ENCODE results near the gene UBA1. TPM values are rescaled to one million over a fixed set of nuclear protein-coding genes. Genes with fewer than 3 reads are reported as not detected.
"Not testable (repeated sequence)": the region's sequence is repeated elsewhere in the genome, so short reads cannot be mapped to it uniquely, and the experiment has no call there.

Gene UBA1
- total RNA-seq, 1 donor from 2014 or later: 235 TPM

DNA sequence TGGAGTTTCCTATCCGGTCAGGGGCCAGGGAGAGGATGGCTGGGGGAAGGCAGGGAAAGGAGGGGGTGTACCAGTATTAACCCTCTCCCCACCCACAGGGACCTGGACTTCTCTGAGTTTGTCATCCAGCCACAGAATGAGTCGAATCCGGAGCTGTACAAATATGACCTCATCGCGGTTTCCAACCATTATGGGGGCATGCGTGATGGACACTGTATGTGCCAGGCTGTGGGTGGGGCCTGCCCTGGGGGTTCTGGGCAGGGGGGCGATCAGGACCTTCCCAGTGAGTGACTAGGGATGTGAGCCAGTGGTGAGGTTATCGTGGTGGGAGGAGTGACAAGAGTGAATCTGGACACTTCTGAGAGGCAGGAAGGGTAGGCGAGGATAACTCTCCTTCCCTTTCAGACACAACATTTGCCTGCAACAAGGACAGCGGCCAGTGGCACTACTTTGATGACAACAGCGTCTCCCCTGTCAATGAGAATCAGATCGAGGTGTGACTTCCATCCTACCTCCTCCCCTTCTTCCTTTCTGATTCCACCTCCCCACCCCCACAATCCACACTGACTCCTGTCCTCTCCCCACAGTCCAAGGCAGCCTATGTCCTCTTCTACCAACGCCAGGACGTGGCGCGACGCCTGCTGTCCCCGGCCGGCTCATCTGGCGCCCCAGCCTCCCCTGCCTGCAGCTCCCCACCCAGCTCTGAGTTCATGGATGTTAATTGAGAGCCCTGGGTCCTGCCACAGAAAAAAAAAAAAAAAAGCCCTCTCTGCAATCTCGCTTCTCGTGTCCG, 53.8 kb downstream of the UBA1 start:
- no peak for DNase-seq
- ChIA-PET CTCF (no interaction called here), POLR2A (interaction anchor here (0.7 kb wide), 1 partner anchor 926 kb away, joined by 5 read pairs; no protein-coding TSS in a partner anchor)
- H3K27ac Mint-ChIP-seq: no peak overlapping the region
- peaks cover 46% of the 10 kb centered on the region for H3K36me3 Mint-ChIP-seq (ENCODE audit: low read depth)
- no peaks in the 10 kb centered on the region for H3K27me3 Mint-ChIP-seq
- intact Hi-C loops (cut with micrococcal nuclease): no loop called here
- H3K4me1 Mint-ChIP-seq: no peaks in the 10 kb centered on the region
- TF ChIP-seq, protein P1, sequence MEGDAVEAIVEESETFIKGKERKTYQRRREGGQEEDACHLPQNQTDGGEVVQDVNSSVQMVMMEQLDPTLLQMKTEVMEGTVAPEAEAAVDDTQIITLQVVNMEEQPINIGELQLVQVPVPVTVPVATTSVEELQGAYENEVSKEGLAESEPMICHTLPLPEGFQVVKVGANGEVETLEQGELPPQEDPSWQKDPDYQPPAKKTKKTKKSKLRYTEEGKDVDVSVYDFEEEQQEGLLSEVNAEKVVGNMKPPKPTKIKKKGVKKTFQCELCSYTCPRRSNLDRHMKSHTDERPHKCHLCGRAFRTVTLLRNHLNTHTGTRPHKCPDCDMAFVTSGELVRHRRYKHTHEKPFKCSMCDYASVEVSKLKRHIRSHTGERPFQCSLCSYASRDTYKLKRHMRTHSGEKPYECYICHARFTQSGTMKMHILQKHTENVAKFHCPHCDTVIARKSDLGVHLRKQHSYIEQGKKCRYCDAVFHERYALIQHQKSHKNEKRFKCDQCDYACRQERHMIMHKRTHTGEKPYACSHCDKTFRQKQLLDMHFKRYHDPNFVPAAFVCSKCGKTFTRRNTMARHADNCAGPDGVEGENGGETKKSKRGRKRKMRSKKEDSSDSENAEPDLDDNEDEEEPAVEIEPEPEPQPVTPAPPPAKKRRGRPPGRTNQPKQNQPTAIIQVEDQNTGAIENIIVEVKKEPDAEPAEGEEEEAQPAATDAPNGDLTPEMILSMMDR (IDR thresholded peaks at IDR 0.05): no peak
- H3K9me3 Mint-ChIP-seq: no peaks in the 10 kb centered on the region
- ATAC-seq (ENCODE audit: low read depth): no peak
- H3K4me3 Mint-ChIP-seq: no peak overlapping the region

DNA sequence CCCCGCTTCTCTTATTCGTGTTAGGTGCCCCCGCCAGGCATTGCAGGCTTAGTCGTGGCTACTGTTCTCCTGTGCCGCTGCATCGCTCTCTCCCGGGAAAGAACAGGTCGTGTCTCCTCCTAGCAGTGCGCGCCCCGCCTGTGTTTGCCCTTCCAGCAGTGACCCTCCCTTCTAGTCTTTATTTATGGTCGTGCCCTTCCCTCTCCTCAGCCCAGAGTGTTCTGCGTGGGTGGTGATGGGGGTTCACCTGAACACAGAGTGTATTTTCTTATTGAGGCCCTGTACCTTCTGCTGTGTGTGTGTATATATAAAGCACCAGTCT, 54.3 kb downstream of the UBA1 start:
- POLR2A ChIA-PET: interaction anchor here (0.7 kb wide), 1 partner anchor 926 kb away, joined by 5 read pairs; no protein-coding TSS in a partner anchor

DNA sequence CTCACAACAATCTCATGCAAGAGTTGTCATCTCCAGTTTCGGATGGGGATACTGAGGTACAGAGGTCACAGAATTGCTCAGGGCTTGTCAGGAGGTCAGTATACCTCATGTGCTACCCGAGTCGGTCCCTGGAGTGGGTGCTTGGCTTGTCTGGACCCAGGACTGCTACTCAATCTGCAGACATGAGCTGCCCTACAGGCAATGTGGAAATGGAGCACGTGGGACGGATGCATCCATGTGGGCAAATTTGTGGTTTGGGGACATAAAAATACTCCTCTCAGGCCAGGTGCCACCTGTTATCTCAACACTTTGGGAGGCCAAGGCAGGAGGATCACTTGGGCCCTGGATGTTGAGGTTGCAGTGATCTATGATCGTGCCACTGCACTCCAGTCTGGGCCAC, 54.9 kb downstream of the UBA1 start:
- intact Hi-C loops (cut with micrococcal nuclease): no loop called here
- no peaks in the 10 kb centered on the region for H3K4me1 Mint-ChIP-seq
- H3K4me3 Mint-ChIP-seq: no peak overlapping the region
- no peaks in the 10 kb centered on the region for H3K27me3 Mint-ChIP-seq
- no peak overlapping the region for H3K27ac Mint-ChIP-seq
- H3K9me3 Mint-ChIP-seq: no peaks in the 10 kb centered on the region
- ATAC-seq (ENCODE audit: low read depth): no peak
- H3K36me3 Mint-ChIP-seq (ENCODE audit: low read depth): peaks cover 40% of the 10 kb centered on the region
- DNase-seq: no peak
- TF ChIP-seq, protein P1 (IDR thresholded peaks at IDR 0.05): no peak
- POLR2A ChIA-PET: no interaction called here
- CTCF ChIA-PET: no interaction called here

More for the DNA sequence above, 54.3 kb downstream of the UBA1 start:
- no peaks in the 10 kb centered on the region for H3K9me3 Mint-ChIP-seq
- ATAC-seq (ENCODE audit: low read depth) (no peak), DNase-seq (no peak)
- no peak overlapping the region for H3K4me3 Mint-ChIP-seq
- CTCF ChIA-PET: no interaction called here
- no peaks in the 10 kb centered on the region for H3K4me1 Mint-ChIP-seq
- TF ChIP-seq, protein P1 (IDR thresholded peaks at IDR 0.05): no peak
- intact Hi-C loops (cut with micrococcal nuclease): no loop called here
- no peaks in the 10 kb centered on the region for H3K27me3 Mint-ChIP-seq
- no peak overlapping the region for H3K27ac Mint-ChIP-seq
- peaks cover 42% of the 10 kb centered on the region for H3K36me3 Mint-ChIP-seq (ENCODE audit: low read depth)

DNA sequence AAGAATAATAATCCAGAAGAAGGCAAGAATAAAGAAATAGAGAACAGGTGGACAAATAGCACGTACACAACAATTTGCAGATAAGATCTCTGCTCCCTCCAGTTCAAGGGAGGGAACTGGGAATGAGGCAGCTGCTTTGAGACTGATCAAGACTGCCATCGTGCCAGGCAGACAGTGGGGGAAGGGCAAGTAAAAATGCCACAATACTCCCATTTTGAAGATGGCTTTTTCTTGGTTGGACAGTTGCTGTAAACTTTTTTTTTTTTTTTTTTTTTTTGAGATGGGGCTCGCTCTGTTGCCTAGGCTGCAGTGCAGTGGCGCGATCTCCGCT, 56.4 kb downstream of the UBA1 start:
- peaks cover 27% of the 10 kb centered on the region for H3K36me3 Mint-ChIP-seq (ENCODE audit: low read depth)
- ATAC-seq (ENCODE audit: low read depth) (no peak), DNase-seq (no peak)
- H3K9me3 Mint-ChIP-seq: peaks cover 4% of the 10 kb centered on the region
- ChIA-PET POLR2A (interaction anchor here (0.6 kb wide), 1 partner anchor 379 kb away, joined by 7 read pairs; no protein-coding TSS in a partner anchor), CTCF (no interaction called here)
- H3K27me3 Mint-ChIP-seq: no peaks in the 10 kb centered on the region
- intact Hi-C loops (cut with micrococcal nuclease): no loop called here
- TF ChIP-seq, protein P1 (IDR thresholded peaks at IDR 0.05): no peak
- no peaks in the 10 kb centered on the region for H3K4me1 Mint-ChIP-seq
- no peak overlapping the region for H3K27ac Mint-ChIP-seq
- H3K4me3 Mint-ChIP-seq: no peak overlapping the region

DNA sequence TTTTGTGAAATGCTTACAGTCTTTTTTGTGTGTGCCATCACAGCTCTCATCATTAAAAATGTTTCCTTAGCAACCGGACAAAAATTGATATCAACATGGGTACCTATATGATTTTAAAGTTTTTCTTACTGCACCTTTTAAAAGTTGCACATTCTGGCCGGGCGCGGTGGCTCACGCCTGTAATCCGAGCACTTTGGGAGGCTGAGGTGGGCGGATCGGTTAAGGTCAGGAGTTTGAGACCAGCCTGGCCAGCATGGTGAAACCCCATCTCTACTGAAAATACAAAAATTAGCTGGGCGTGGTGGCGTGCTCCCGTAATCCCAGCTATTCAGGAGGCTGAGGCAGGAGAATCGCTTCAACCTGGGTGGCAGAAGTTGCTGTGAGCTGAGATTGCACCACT, 64.0 kb downstream of the UBA1 start:
- intact Hi-C loops (cut with micrococcal nuclease); POLR2A ChIA-PET; ATAC-seq (ENCODE audit: low read depth); H3K27ac Mint-ChIP-seq; H3K36me3 Mint-ChIP-seq (ENCODE audit: low read depth); H3K9me3 Mint-ChIP-seq; H3K27me3 Mint-ChIP-seq; DNase-seq; H3K4me1 Mint-ChIP-seq; CTCF ChIA-PET; H3K4me3 Mint-ChIP-seq: not testable (repeated sequence)

Other genes starting within 250 kb of the UBA1 start
- 0.24 and 0.27 TPM in 2 replicates for gene RGN, start 115.4 kb upstream of the UBA1 start, total RNA-seq
- gene NDUFB11, start 49.1 kb upstream of the UBA1 start, total RNA-seq: 73.3 and 88.0 TPM in 2 replicates
- 54.9 and 55.6 TPM in 2 replicates for gene RBM10, start 48.6 kb upstream of the UBA1 start, total RNA-seq
- 45.0 and 49.0 TPM in 2 replicates for gene CDK16, start 24.9 kb downstream of the UBA1 start, total RNA-seq
- gene USP11, start 39.2 kb downstream of the UBA1 start, total RNA-seq: 84.3 and 89.2 TPM in 2 replicates
- gene ZNF157, start 176.7 kb downstream of the UBA1 start, total RNA-seq: 1.2 and 1.8 TPM in 2 replicates

All from activated B cell treated with CpG ODN at 0.5 μM for 24 hours (primary cell).